Thoracic aorta (tissue), 2 donors: ENCODE measurements around the gene ARHGAP22. TPM values are rescaled to one million over a fixed set of nuclear protein-coding genes. Genes with fewer than 3 reads are reported as not detected.

Source experiments
- ATAC-seq: fragments of 150-250 bp; one replicate; pipeline ENCODE4 v1.8.0; 2017; ENCODE audit warnings: low read depth; ENCODE audit not compliant: insufficient number of reproducible peaks, low FRiP score
- DNase-seq: peaks from one replicate; pipeline ENCODE4 v3.0.0-alpha.2; 2020; ENCODE audit warnings: low spot score
- H3K27ac ChIP-seq, 2 donors: fragments of 200-600 bp; sonication (generic); 1 replicate in 1 of 2; 2 replicates in 1 of 2; pipeline ENCODE4 v1.5.1; 2016; ENCODE audit warnings: mild to moderate bottlenecking in 2 of 2, moderate library complexity in 2 of 2
- H3K27me3 ChIP-seq: fragments of 200-600 bp; sonication (generic); replicated peaks from 2 replicates; pipeline ENCODE4 v1.6.0; 2016; ENCODE audit warnings: mild to moderate bottlenecking; ENCODE audit not compliant: insufficient read depth
- H3K36me3 ChIP-seq: fragments of 200-600 bp; sonication (generic); one replicate; pipeline ENCODE4 v1.5.1; 2016
- H3K4me1 ChIP-seq, 2 donors: fragments of 200-600 bp; sonication (generic); 1 replicate in 1 of 2; 2 replicates in 1 of 2; pipeline versions ENCODE4 v1.5.1 to v1.6.0; 2016; ENCODE audit warnings: low read depth in 2 of 2, mild to moderate bottlenecking in 1 of 2; ENCODE audit not compliant: control insufficient read depth in 1 of 2
- H3K4me3 ChIP-seq: fragments of 200-600 bp; sonication (generic); 2 replicates; pipeline ENCODE4 v1.5.1; 2016; ENCODE audit warnings: mild to moderate bottlenecking
- H3K9me3 ChIP-seq: fragments of 200-600 bp; sonication (generic); 2 replicates; pipeline ENCODE4 v1.5.1; 2016
- CTCF ChIP-seq: fragments of 200-600 bp; sonication (generic); IDR thresholded peaks from one replicate; pipeline ENCODE4 v1.5.1; 2019; ENCODE audit warnings: antibody characterized with exemption
- total RNA-seq, 2 donors: library from RNA; depleted of rRNA; stranded (reverse); fragments of >200 nt; gene quantifications; one replicate each; pipeline versions ENCODE4 v1.1.0 to v1.2.3, GENCODE V29; 2016

ARHGAP22 gene
- total RNA-seq, 2 donors from 2014 or later, result 15.4 to 24.8 TPM

GRCh38 chr10:48439581-48440041 lies 165.3 kb downstream of the ARHGAP22 start:
- no peak for TF ChIP-seq CTCF
- H3K4me3 ChIP-seq, result no peak overlapping the region
- H3K36me3 ChIP-seq, result no peaks in the 10 kb centered on the region
- H3K27ac ChIP-seq, result no peak overlapping the region
- no peak for ATAC-seq
- DNase-seq, result no peak
- no peaks in the 10 kb centered on the region for H3K4me1 ChIP-seq
- H3K27me3 ChIP-seq, result no peaks in the 10 kb centered on the region
- H3K9me3 ChIP-seq, result no peaks in the 10 kb centered on the region

GRCh38 chr10:48439031-48439430 lies 165.8 kb downstream of the ARHGAP22 start:
- no peak overlapping the region for H3K27ac ChIP-seq
- TF ChIP-seq CTCF, result no peak
- no peaks in the 10 kb centered on the region for H3K36me3 ChIP-seq
- no peaks in the 10 kb centered on the region for H3K27me3 ChIP-seq
- H3K9me3 ChIP-seq, result no peaks in the 10 kb centered on the region
- no peak for DNase-seq
- no peaks in the 10 kb centered on the region for H3K4me1 ChIP-seq
- no peak for ATAC-seq
- no peak overlapping the region for H3K4me3 ChIP-seq

- Histone ChIP-seq H3K27ac (no peak overlapping the region), H3K4me1 (no peaks in the 10 kb centered on the region), H3K4me3 (no peak overlapping the region), H3K27me3 (no peaks in the 10 kb centered on the region), H3K36me3 (no peaks in the 10 kb centered on the region), H3K9me3 (no peaks in the 10 kb centered on the region)
- ATAC-seq, result no peak
- no peak for TF ChIP-seq CTCF
- DNase-seq, result no peak
Measured at GRCh38 chr10:48437546-48437945, 167.3 kb downstream of the ARHGAP22 start.

GRCh38 chr10:48431871-48432270 lies 173.0 kb downstream of the ARHGAP22 start:
- no peak for ATAC-seq
- Histone ChIP-seq H3K27ac (no peak overlapping the region), H3K9me3 (no peaks in the 10 kb centered on the region), H3K36me3 (peaks cover 4% of the 10 kb centered on the region), H3K4me1 (no peaks in the 10 kb centered on the region), H3K4me3 (no peak overlapping the region), H3K27me3 (no peaks in the 10 kb centered on the region)
- DNase-seq, result no peak
- TF ChIP-seq CTCF, result no peak

GRCh38 chr10:48430402-48430993 lies 174.4 kb downstream of the ARHGAP22 start:
- H3K4me3 ChIP-seq, result no peak overlapping the region
- peaks cover 11% of the 10 kb centered on the region for H3K36me3 ChIP-seq
- DNase-seq, result no peak
- TF ChIP-seq CTCF, result no peak
- no peaks in the 10 kb centered on the region for H3K4me1 ChIP-seq
- no peak for ATAC-seq
- H3K9me3 ChIP-seq, result no peaks in the 10 kb centered on the region
- H3K27ac ChIP-seq, result no peak overlapping the region
- no peaks in the 10 kb centered on the region for H3K27me3 ChIP-seq
